Measurements from ENCODE around the gene ARHGAP29. TPM values are rescaled to one million over a fixed set of nuclear protein-coding genes. Genes with fewer than 3 reads are reported as not detected.

ARHGAP29 gene
- total RNA-seq, 1 donor from 2014 or later = 190 TPM

DNA sequence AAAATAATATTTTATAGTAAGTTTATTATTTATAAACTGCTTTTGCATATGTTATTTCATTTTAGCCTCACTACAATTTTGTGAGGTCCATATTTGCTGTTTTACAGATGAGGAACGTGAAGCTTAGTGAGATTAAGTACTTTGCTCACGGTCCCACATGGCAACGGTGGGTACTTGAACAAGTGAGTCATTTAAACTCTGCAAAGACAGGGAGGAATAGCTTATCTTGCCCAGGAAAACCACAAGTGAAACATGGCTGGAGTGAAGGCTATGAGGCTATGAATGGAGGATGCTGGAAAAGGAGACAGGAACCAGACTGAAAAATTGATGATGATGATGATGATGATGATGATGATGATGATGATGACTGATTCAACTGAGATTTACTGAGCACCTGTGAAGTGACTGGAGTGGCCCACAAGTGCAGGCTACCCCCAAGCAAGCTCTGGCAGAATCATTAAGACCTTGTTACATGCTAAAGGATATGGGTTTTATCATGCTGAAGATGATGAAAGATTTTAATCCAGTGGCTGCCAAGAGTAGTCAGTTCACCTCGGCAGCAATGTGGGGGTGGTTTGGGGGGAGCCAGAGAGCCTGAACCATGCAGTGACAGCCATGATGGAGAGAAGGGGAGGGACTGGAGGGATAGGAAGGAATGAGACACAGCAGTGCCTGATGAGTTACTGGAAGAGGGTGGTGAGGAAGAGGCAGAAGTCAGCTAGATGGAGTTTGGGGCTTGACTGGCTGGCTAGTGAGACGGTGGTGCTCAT is 115.0 kb downstream of the ARHGAP29 start:
- no peak for DNase-seq (ENCODE audit: low read depth, low spot score)

Other genes starting within 250 kb of the ARHGAP29 start
- 1.7 and 2.4 TPM in 2 replicates for gene ABCA4, start 116.4 kb downstream of the ARHGAP29 start, total RNA-seq
- gene ABCD3, start 180.8 kb upstream of the ARHGAP29 start, total RNA-seq = 30.5 and 37.3 TPM in 2 replicates